ENCODE results near the gene QRICH1. TPM values are rescaled to one million over a fixed set of nuclear protein-coding genes. Genes with fewer than 3 reads are reported as not detected.

Gene QRICH1
- total and polyA plus RNA-seq, 10 of the 15 experiments (the other 5 are each of a cell fraction or from before 2014, with no cell fraction given): 22.2 to 116 (median 81.4) TPM

GRCh38 chr3:49122451-49122850 lies 28.6 kb upstream of the QRICH1 start:
- Histone ChIP-seq H3K9me3 (replicated peaks; ENCODE audit: control insufficient read depth, insufficient read depth, low read length) (no peaks in the 10 kb centered on the region), H3K79me2 (ENCODE audit: control insufficient read depth, insufficient read depth, low read length) (peaks cover 15% of the 10 kb centered on the region), H3K36me3 (ENCODE audit: control insufficient read depth in 2 of 2, insufficient read depth in 2 of 2, low read length in 1 of 2) (peaks cover 4% of the 10 kb centered on the region in 2 experiments; a peak in 3 of 4 replicates), H3K4me2 (ENCODE audit: control insufficient read depth, insufficient read depth) (no peak overlapping the region), H3K27me3 (replicated peaks in 1 of 2; ENCODE audit: control insufficient read depth in 2 of 2, insufficient read depth in 2 of 2, low read length in 1 of 2) (no peaks in the 10 kb centered on the region), H3K27ac (ENCODE audit: control insufficient read depth, insufficient read depth) (no peak overlapping the region), H3K4me1 (ENCODE audit: control insufficient read depth, insufficient read depth, low read length) (peaks cover 10% of the 10 kb centered on the region), H4K20me1 (ENCODE audit: control insufficient read depth, insufficient read depth) (no peaks in the 10 kb centered on the region), H3K9ac (ENCODE audit: control insufficient read depth, insufficient read depth, low read length) (no peak overlapping the region), H2AFZ (ENCODE audit: control insufficient read depth, low read depth, low read length) (no peak overlapping the region), H3K4me3 (no peak overlapping the region)
- ChIA-PET RAD21 (ENCODE audit: unreplicated experiment) (no interaction called here), SMC1A (ENCODE audit: uncharacterized antibody, unreplicated experiment) (no interaction called here), POLR2A (interaction anchor here (2.2 kb wide), 1 partner anchor 133 kb away, joined by 13 read pairs; the partner anchor contains the start of gene P4HTM), CTCF (interaction anchor here (2.3 kb wide), 1 partner anchor 135 kb away, joined by 10 read pairs; no protein-coding TSS in a partner anchor)
- DNase-seq (ENCODE audit: low read depth, low spot score): no peak
- FAIRE-seq: no peak
- TF ChIP-seq KAT2A (conservative IDR thresholded peaks at IDR 0.05; ENCODE audit: control insufficient read depth, low read depth, low read length) (no peak), STAT3 (IDR thresholded peaks at IDR 0.05; ENCODE audit: low read depth, low read length) (no peak), NR2C1 (IDR thresholded peaks at IDR 0.05) (no peak), MYB (IDR thresholded peaks at IDR 0.05; ENCODE audit: borderline replicate concordance, low read depth, low read length) (no peak), ASH2L (IDR thresholded peaks at IDR 0.05; ENCODE audit: borderline replicate concordance, low read depth) (no peak), NKRF (conservative IDR thresholded peaks at IDR 0.05) (no peak), E4F1 (IDR thresholded peaks at IDR 0.05; ENCODE audit: borderline replicate concordance, partially characterized antibody) (no peak), SIX5 (IDR thresholded peaks at IDR 0.05; ENCODE audit: low read depth, low read length, severe bottlenecking) (no peak), RCOR1 (conservative IDR thresholded peaks at IDR 0.05; ENCODE audit: low read depth, low read length) (no peak)
- 97% methylated on average over 7 of the region's 7 CpGs for WGBS (ENCODE audit: insufficient coverage, insufficient replicate concordance, low lambda C conversion rate, missing lambda C conversion rate)
- intact Hi-C loops (cut with micrococcal nuclease; ENCODE audit: unreplicated experiment): no loop called here
- in situ Hi-C loops (cut with MboI): no loop called here
- ATAC-seq: no peak
- no TSS peak for BruUV-seq (replicated peaks)
